ENCODE measurements around the gene MZT2A. TPM values are rescaled to one million over a fixed set of nuclear protein-coding genes. Genes with fewer than 3 reads are reported as not detected.
A peak's percentile ranks its signal among the peaks of the same experiment; 100 is the strongest.

The MZT2A gene
- total and polyA plus RNA-seq, 9 of the 15 experiments (the other 6 are each of a cell fraction or from before 2014, with no cell fraction given): 5.8 to 355 (median 101) TPM

- TF ChIP-seq ARID4B (CRISPR knock-in tag; IDR thresholded peaks at IDR 0.05): peak; percentile 60; the same call in 1 of the 2 replicates
- no peak for TF ChIP-seq MTA1 (IDR thresholded peaks at IDR 0.05; ENCODE audit: borderline replicate concordance)
- TF ChIP-seq KAT7 (CRISPR knock-in tag; IDR thresholded peaks at IDR 0.05; ENCODE audit: borderline replicate concordance): 0 out of 2 replicates have a peak, but pooled peaks have one; percentile 67
- no peak for TF ChIP-seq CUX1 (CRISPR knock-in tag; IDR thresholded peaks at IDR 0.05)
- TF ChIP-seq MAX (CRISPR knock-in tag; IDR thresholded peaks at IDR 0.05): peak; percentile 4; the same call in 1 of the 2 replicates
- no peak for TF ChIP-seq PML (IDR thresholded peaks at IDR 0.05; ENCODE audit: low read length)
- TF ChIP-seq ATF1 (CRISPR knock-in tag; IDR thresholded peaks at IDR 0.05): no peak
- peak; percentile 24 for TF ChIP-seq ATF1 (tag; IDR thresholded peaks at IDR 0.05)
- TF ChIP-seq CREB3 (tag; conservative IDR thresholded peaks at IDR 0.05; ENCODE audit: low read depth): no peak
- peak; percentile 7 for TF ChIP-seq RBBP5 (IDR thresholded peaks at IDR 0.05; ENCODE audit: borderline replicate concordance, insufficient read depth, low read length, poor library complexity, severe bottlenecking)
- no peak for TF ChIP-seq ZNF586 (CRISPR knock-in tag; conservative IDR thresholded peaks at IDR 0.05)
- no peak for TF ChIP-seq TBP (optimal IDR thresholded peaks at IDR 0.05; ENCODE audit: low read depth, low read length)
- TF ChIP-seq SRSF1 (IDR thresholded peaks at IDR 0.05; ENCODE audit: low read depth, low read length): no peak
- no peak for TF ChIP-seq JUN (IDR thresholded peaks at IDR 0.05; ENCODE audit: borderline replicate concordance, low read depth, low read length)
- 0 out of 2 replicates have a peak, but pooled peaks have one; percentile 6 for TF ChIP-seq JUN (CRISPR knock-in tag; IDR thresholded peaks at IDR 0.05; ENCODE audit: borderline replicate concordance)
- TF ChIP-seq ZFP30 (CRISPR knock-in tag; IDR thresholded peaks at IDR 0.05; ENCODE audit: borderline replicate concordance): no peak
- TF ChIP-seq MCM7 (IDR thresholded peaks at IDR 0.05): no peak
Measured at GRCh38 chr2:131493199-131493968, 1.2 kb upstream of the MZT2A start (continued).

All from K562 (cell line).